Putamen (tissue), 1 donor: ENCODE measurements around the gene GFRA1.

Experiments used
- DNase-seq: peaks from one replicate; pipeline ENCODE4 v3.0.0-alpha.2; 2016; ENCODE audit warnings: low spot score

GFRA1 gene

DNA sequence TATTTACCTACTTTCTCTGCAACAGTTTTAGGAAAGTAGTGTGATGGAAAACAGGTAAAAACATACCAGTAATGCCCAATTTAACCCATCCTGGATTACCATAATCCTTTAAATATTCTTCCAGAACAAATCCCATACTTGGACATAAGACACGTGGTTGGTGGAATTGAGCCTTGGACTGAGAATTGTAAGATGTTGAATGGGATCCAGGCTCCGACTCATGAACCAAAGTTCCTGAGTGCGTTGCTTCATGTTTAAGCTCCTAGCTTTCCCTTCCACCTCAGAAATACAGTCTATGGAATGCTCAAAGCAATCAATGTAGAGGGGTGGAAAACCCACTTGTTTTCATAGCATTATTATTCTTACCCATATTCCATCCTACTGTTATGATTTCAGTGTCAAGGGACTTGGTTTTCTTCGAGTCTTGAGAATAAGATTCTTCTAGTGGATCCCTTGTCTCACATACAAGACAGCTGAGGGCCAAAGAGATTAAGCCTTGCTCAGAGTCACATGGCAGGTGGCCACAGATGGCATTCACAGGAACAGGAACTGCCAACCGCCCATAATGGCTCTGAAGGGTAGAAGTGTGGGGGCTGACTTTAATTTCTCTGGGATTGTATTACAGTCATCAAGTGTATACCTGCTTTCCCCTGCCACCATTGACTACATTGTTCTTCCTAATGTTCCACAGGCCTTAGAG, 171.2 kb downstream of the GFRA1 start:
- DNase-seq, result no peak

DNA sequence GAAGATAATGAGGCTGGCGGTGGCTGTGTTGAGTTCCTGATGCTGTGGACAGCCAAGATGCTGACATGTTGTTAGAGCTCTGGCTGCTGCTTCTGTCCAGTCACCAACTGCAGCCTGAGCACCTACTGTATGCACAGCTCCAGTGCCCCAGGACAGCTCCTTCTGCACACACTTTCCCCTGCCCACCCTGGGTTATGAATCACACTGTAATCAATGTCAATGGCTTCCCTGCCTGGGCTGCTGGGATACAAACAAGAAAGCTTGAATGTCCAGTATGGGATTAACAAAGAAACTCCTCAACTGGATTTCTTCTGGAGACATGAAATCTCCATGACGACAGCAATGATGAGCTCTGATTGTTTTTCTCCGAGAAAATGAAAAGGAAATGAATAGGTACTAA, 172.0 kb downstream of the GFRA1 start:
- DNase-seq, result no peak

DNA sequence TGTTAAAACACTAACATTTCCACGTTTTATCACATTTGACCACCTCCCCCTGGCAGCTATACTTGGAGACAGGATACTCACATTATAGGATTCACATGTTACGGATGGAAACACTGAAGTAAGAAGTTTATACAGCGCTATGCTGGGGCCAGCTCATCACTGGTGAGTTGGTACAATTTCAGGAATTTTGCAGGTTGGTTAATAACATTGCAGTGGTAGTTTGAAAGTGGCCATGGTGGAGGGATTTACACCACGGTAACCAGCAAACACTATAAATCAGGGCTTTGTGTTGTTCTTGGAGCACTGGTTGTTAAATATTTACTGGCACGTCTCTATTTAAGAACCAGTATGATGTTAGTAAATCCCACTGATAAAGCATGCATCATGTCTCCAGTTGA, 174.0 kb downstream of the GFRA1 start:
- no peak for DNase-seq

DNA sequence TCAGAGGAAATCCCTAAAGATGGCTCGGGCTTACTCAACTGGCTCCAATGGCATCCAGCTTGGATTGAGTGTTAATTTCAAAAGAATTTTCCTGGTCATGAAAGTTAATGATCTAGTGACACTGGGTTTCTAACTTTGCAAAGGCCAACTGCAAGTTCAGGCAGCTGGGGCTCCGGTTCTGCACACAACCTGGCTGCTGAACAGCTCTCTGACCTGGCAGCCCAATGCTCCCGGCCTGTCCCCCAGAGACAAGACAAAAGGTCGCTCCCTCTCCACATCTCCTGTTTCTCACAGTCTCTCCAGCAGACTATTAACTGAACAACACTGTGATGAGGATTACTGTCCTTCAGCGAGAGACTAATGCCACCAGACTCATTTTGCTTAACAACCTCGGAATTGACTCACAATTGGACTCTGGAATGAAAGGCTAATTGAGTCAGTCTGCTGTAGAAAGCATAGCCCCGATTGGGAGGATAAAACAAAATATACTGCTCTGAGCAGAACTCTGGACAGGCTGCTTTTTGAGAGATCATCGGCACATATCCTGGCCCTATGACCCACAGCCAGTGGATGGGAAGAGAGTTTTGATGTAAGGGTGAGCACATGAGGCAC, 174.5 kb downstream of the GFRA1 start:
- no peak for DNase-seq

DNA sequence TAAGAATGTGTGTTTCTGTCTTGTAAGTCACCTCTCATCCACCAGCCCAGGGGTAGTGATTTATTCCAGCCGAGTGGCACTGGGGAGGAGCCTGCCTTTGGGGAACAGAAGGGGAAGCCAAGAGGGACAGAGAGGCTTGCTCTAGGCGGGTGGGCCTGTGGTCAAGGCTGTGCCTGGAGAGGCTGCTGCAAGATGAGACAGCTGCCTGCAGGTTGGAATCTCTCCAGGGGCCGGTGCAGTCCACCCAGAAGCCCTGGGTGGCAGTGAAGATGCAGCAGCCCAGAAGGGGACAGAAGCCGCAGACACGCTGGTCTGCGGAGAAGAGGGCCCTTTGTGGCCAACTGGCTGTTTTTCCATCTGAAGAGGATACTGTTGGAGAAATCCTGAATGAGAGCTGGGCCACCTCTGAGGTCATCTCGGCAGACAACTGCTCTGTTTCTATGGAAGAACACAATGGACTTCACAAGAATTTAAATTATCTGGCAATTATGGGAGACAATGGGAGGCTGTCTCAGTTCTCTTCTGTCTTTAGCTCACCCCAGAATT, 175.7 kb downstream of the GFRA1 start:
- peak; percentile 79 for DNase-seq

DNA sequence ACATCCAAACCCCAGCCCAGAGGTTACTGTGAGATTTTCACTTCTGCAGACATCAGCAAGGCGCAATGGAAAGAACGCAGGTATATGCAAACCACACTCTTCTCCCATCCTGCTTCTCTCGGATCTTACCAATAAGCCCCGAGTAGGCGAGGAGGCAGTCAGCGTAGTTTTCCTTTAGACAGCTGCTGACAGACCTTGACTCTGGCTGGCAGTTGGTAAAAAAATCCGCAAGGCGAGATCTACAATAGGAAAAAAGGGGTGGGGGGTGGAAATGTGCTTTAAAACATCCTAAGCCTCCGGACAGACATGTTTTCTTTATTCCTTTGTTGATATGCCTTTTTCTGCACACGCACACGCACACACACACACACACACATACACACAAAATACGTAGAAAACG, 176.5 kb downstream of the GFRA1 start:
- DNase-seq, result no peak

DNA sequence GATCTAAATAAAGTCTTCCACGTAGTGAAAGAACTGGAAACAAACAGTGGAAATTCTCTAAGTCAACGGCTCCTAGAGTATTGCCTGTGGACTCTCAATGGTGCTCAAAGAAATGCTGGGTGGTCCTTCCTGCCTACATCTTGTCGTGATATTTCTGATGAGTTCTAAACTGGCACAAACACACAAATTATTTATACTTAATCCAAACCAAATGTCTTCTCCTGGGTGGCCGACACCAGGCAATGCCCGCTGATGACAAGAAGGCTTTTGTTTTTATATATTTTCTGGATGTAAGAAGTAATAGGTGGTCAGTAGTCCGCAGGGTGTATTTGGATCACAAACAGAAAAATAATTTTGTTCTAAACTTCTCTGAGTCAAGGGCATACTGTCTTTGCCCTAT, 178.7 kb downstream of the GFRA1 start:
- DNase-seq, result no peak

DNA sequence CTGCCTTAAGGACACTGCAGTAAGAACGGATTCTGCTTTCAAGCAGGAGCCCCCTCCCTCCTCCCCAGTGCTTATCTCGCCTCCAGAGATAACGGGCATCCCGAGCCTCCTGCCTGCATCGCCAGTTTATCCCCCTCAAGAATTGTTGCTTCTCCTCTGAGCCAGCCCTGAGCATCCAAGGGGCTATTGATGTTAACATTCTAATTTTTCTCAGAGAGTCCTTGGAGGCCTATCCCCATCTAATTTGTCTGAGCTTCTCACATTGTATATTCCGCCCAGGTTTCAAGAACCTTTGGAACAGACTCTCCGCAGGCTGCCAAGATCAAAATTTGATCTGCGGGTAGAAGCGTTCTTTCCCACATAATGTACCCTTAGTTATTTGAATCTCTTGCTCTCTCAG, 180.0 kb downstream of the GFRA1 start:
- no peak for DNase-seq

DNA sequence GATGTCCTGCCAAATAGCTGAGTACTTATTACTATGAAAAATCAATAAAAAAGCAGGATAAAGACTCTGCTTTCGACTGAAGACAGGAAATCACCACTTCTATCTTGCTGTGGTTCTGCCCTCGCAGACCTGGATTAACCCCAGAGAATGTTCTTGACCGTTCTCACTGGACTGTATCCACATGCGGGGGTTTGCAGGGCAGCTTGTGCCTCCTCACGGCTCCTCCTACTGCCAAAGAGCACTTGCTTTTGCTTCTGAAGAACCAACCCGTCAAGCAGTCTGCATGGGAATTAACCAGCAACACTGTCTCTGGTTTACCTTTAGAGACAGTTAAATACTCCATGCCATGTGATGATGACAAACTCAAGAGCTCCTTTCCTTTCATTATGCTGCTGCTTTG, 184.0 kb downstream of the GFRA1 start:
- no peak for DNase-seq

DNA sequence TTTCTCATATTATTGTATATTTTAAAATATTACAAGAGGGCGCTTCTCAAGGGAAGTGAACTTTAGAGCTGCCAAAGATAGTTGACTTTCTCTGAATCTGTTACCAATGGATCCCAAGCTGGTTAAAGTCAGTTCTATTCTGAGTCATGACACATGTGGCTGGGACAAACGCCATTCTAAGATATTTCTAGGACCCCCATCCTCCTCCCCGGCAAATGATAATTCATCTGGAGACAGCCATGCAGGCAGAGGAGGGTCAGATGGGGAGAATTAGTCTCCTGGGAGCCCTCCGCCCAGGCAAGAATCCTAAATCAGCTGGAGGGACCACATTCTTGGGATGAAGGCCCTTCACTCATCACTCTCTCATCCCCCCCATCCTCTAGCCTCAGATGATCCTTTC, 187.7 kb downstream of the GFRA1 start:
- no peak for DNase-seq

DNA sequence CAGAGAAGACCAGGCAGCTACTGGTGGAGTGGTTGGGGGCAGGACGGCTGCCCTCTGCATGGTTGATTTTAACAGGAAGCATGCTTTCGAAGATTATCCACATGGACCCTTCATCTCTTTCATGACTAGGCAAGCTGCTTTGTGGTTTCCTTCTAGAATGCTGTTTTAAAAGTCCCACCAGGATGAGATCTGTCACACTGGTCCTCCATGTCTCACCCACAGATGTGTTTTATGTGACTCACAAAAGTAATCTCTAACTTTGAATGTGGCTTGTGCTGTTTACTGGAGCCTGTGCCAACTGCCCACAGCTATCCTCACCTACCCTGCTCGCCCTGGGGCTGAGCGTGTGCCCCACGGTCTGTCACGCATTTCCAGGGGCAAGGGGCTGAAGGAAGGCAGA, 188.8 kb downstream of the GFRA1 start:
- no peak for DNase-seq

DNA sequence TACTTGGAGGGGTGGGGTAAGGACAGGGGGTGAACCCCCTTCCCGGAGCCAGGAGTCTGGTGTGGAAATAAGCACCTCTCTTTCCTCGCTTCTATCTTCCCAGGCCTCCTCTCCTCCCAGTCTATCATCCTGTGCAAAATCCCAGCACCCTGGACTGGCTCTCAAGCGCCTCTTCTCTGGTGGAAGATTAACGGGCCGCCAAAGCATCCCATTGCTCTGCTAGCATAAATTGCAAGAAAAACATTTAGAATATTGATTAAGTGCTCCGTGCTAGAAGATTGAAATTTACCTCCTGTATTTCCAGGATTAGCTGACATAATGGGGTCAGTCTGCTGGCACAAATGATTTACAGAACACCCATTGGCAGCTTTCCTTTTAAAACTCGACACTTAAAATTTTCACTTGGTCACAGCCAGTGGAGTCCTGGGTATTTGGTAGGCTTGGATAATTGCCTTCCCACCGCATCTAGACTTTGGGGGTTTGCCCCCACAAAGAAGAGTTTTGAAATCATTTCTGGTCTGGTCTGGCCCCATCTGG, 189.7 kb downstream of the GFRA1 start:
- no peak for DNase-seq

DNA sequence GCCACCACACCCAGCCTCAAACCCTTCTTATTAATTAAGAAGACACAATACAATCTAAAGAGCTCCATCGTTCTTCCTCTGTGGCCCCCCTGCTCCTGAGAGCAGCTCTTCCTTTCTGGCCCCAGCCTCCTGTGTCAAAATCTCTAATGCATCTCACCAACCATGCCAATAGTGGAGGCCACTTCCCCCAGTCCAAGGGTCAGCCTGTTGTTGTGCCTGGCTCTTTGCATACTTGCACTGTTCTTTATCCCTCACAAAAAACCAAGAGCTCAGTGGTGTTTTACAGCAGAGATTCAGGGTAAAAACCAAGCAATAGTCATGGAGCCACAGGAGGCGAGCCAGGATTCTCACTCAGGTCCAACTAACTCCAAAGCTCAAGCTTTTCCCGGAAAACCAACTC, 190.2 kb downstream of the GFRA1 start:
- no peak for DNase-seq

DNA sequence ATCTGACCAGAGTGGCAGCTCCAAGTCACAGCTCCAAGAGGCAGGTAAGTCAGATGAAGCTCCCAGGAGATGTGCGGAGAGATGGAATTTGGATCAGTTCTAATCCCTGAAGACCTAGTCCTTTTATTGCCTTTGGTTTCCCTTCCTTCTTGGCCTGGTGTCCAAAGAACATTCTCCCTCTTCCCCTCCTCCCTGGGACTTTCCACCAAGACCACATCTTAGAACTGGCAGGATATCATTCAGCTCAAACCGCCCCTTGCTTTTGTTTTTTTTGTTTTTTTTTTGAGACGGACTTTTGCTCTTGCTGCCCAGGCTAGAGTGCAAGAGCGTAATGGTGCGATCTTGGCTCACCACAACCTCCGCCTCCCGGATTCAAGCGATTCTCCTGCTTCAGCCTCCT, 190.8 kb downstream of the GFRA1 start:
- no peak for DNase-seq

DNA sequence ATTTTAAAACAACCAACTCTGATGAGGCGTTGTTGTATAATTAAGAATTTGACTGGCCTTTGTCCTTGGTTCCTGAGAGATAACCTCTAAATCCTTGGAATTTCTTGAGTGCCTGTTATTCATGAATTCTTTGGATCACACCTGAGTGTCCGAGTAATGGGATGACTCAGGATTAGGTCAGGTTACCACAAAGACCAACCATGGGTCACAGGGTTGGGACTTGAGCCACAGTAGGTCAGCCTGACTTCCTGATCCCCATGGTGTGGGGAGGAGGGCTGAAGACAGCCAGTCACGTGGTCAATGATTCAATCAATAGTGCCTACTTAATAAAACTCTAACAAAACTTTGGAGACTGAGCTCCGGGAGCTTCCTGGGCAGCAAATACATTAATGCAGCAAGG, 192.5 kb downstream of the GFRA1 start:
- no peak for DNase-seq

DNA sequence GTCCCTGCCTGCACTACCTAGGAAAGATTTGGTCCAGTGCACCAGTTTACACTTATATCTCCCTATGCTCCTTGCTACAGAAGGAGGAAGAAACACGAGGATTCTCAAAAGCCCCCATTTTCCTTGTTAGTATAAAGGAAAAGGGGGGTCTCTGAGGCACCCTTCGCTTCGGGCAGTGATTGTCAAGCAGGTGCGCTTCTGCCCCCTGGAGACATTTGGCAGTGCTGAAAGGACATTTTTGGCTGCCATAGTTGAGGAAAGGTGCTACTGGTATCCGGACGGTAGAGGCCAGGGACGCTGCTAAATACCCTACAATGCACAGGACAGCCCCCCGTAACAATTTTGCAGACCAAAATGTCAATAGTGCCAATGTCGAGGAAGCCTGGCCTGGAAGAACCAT, 193.7 kb downstream of the GFRA1 start:
- no peak for DNase-seq

DNA sequence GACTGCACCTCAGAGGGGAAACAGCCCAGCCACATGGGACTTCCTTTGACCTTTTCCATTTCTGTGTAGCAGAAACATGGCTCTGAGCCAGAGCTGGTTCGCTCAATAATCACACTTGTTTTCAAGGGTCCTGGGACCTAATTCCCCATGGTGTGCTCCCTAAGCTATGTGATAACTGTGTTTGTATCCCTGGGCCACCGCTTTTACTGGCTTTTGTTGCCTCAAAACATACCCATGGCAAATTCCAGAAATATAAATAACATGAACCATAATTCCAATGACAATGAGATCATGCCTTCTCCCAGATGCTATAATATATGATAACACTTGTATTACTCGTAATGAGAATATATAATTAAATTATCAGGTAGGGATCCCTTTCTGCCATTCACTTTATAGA, 196.4 kb downstream of the GFRA1 start:
- DNase-seq, result no peak

DNA sequence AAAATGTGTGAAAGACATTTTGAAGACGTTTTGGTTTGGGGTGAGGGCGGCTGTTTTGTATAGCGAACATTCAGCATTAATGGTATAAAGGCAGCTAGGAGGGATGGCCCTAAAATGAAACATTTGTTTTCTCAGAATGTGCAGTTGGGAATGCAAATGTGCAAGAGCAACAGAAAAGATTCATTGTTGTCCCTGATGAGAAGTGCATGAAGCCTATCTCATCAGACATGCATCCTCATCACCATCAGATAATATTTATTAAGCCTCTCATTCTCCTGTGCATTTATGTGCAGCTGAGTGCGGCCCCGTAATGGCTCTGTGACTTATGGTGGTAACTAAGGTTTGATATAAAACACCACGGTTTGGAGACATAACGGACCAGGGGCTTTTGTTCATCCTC, 199.5 kb downstream of the GFRA1 start:
- DNase-seq, result peak; percentile 12

DNA sequence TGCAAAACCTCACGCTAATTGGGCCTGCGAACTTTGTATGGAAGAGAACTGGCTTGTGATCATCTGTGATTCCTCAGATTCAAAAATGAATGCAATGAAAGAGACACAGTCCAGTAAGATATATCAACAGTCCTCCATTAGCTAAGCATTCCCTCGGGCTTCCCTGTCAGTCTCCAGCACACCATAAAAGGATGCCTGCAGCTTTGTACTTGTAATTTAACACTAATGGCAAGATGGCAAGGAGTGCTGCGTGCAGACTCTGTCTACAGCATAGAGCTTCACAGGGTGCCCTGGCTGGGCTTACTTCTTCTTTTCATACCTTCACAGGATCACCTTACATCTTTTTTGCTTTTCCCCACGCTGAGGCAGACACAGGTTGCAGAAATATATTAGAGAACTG, 200.0 kb downstream of the GFRA1 start:
- DNase-seq, result no peak

DNA sequence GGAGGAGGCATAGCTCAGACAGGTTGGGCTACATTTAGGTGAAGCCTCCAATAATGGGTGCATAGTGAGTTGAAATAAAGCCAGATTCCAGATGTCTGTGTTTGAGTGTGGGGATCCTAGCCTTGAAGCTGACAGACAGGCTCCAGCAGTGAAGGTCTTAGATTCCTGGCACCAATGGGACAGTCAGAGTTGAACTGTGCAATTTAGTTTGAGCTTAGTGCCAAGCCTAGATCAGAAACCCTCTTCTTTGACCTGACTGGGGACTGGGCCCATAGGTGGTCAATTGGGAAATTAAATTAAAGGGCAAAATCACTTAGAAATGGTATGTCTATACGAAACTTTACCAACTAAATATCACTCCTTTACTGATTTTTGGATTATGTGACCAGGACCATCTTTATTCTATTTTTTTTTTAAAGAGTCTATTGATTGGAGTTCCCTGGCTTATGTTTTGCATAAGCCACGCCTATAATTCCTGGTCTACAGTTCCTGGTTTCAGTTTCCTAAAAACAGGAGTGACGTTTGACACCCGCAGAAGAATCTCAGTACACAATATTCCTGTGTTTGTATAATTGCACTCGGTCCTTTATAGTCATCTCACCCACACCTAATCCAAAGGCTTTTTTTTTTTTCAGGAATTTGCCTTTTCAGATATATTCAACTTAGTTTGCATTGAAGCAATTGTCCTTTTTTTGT, 201.4 kb downstream of the GFRA1 start:
- no peak for DNase-seq

DNA sequence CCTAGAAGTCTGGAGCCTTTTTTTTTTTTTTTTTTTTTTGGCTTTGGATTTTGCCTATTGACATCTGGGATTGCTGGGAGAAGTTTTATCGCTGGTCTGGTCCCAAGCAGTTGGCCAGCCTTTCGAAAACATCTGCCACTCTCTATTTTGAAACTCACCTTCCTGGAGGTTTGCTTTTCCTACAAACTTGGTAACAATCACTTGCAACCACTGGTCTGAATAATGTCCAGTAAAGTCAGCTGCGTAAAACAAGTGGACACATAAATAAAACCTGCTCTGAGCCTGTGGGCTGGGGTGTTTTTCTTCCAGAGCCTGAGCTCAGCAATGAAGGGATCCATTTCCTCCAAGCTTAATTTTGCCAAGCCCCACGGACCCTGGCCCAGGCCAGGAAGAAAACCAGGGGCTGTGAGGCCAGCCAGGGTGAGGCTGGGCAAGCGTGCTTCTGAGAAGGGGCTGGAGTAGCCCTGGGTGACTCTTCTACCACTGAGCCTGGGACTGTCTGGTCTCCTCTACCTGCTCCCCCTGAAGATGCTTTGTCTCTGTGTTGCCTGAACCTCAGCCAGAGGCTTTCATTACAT, 202.2 kb downstream of the GFRA1 start:
- no peak for DNase-seq

DNA sequence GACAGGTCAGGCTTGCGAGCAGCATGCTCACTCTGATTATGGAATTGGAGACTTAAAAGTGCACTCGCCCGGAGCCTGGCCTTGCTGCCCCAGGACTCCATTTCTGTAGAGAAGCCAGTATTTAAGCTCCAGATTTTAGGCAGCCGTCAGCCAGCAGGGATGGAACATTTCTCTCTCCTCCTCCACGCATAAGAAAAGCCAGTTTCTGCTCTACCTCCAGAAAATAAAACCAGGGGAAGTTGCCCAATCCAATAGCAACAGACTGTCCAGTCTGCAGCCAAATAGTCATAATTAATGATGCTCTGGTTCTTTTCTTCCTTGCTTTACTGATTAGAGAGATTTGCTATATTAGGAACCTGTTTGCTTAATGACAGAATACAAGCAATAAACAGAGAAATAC, 203.2 kb downstream of the GFRA1 start:
- DNase-seq, result no peak

DNA sequence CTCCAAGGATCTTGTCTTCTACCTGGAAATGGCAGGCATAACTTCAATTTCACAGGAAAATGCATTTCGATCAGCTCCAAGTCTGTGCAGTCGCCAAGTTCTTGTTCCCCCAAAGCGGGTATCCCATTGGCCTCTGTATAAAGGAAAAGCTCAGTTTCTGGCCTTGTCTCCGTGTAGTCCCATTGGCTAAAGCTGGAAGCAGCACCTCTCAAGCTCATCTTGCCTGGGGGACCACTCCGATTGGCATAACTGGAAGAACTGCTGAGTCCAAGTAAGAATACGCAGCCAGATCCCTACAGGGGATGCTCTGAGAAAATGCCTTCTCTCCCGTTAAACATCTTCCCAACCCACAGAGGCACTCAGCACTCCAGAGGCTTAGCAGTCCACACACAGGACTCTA, 205.2 kb downstream of the GFRA1 start:
- DNase-seq, result no peak
